Activated gamma-delta T cell (primary cell): ENCODE data around the gene UCN3.
A peak's percentile ranks its signal among the peaks of the same experiment; 100 is the strongest.

Source experiments
- DNase-seq: peaks from one replicate; lab custom pipeline; 2025; lab: John Stamatoyannopoulos, UW
- total RNA-seq, 2 donors: gene quantifications; one replicate each; lab custom pipeline; 2026; lab: John Stamatoyannopoulos, UW

Gene UCN3, protein sequence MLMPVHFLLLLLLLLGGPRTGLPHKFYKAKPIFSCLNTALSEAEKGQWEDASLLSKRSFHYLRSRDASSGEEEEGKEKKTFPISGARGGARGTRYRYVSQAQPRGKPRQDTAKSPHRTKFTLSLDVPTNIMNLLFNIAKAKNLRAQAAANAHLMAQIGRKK
- total RNA-seq, result 0 reads per million in 2 donors

GRCh38 chr10:5364890-5365338 lies at the start of gene UCN3:
UCN3 (plus strand) TSS chr10:5364966; CDS start chr10:5373721, 8,755 bp downstream.
- DNase-seq, result no peak

DNA sequence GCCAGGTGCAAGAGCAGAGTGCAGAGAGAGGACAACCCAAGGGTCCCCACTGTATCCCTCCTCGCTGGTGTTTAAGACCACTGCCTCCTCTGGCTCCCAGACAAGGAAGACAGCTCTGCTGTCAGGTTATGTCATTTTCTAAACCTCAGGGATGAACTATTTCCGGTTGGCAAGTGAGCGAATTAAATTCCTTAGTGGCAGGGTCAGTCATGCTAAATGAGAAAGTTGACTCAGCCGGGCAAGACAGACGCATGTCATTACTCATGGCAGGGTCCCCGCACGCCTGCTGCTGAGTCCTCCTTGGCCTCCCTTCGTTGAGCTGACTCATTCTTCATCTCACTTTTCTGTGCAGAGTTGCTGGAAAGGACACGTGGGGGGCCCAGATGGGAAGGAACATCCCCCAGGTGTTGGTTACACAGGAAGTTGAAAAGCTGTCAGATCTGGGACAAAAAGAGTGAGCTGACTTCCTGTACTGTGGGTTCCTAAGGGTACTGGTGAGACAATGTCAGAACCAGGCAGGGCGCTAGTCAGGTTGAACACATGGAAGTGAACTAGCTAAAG lies 47.1 kb upstream of the UCN3 start:
- DNase-seq, result peak; percentile 10

DNA sequence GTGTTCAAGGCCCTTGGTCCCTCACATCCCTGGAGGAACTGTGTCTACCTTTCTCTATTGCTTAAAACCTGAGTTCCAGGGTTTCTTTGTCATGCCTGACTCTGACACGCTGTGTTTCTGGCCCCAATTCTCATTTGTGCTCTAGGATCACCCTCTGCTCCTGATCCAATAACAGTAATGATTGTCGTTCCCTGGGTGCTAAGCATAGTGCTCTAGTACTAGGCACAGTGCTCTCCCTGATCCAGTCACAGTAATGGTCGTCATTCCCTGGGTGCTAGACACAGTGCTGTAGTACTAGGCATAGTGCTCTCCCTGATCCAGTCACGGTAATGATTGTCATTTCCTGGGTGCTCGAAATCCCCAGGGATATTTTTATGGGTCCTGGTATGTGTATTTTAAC lies 46.6 kb upstream of the UCN3 start:
- DNase-seq, result no peak

GRCh38 chr10:5319863-5320262 lies 44.9 kb upstream of the UCN3 start:
- no peak for DNase-seq

- DNase-seq, result no peak
Observed at GRCh38 chr10:5321273-5321672, 43.5 kb upstream of the UCN3 start.

DNA sequence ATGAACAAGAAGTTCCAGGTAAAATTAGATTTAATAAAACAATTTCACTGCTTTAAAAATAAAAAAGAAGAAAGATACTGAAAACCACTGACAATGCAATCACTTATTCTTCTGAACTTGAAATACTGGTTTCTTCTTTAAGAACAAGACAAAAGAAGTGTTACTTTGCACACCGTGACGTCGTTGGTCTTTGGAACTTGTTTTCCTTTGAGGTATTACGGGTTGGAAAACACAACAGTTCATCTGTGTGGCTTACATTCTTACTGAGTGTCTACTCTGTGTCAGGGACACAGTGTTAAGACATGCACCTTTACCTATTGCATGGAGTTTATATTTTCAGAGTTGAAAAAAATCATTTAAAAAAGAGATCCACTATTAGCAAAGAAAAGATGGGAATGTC lies 41.3 kb upstream of the UCN3 start:
- no peak for DNase-seq

DNA sequence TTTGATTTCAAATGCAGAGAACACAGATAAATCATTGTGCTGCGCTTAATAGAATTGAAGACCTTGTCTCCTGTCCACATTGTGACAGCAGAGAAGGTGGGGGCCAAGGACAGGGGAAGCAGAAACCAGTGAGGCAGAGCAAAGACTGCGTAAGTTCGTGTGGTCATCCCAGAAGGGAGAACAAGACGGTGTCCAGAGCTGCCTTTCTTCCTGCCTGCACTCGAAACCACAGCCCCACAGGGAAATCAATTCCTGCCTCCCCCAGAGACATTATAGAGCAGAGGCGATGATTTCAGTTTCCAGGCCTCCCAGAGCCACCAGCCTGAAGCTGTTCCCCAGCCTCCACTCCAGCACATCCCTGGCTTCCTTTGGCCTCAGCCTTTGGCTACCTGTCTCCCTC lies 39.7 kb upstream of the UCN3 start:
- DNase-seq, result no peak

- no peak for DNase-seq
Observed at GRCh38 chr10:5334196-5334880, 30.4 kb upstream of the UCN3 start.

DNA sequence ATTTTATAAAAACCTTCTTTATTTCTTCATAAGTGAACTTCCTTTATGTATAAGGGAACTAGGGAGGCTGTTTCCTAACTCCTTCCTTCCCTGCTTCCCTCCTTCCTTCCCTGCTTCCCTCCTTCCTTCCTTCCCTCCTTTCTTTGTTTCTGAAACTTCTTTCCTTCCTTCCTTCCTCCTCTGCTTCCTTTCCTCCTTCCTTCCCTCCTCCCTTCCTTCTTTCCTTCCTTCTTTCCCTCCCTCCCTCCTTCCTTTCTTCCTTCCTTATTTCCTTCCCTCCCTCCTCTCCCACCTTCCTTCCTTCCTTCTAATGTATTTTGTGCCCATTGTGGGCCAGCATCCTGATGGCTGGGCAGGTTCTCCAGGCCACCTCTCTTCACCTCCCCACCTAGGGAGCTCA lies 26.8 kb upstream of the UCN3 start:
- DNase-seq, result no peak

- DNase-seq, result no peak
Observed at GRCh38 chr10:5343092-5343491, 21.7 kb upstream of the UCN3 start.

DNA sequence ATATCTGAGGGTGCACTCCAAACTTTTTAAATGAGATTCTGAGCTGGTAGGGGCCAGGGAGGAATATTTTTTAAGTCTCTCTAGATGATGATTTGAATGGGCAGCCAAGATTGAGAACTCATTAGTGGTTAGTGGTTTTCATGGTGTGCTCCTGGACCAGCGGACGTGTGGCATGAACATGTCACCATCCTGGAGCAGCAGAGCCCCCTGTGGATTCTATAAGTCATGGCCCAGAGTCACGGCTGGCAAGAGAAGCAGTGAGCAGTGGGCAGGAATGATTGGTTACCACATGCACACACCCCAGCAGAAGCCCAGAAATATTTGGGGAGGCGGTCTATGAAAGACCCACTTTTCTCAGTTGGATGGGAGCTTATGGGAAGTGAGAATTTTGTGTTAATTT lies 21.2 kb upstream of the UCN3 start:
- no peak for DNase-seq

DNA sequence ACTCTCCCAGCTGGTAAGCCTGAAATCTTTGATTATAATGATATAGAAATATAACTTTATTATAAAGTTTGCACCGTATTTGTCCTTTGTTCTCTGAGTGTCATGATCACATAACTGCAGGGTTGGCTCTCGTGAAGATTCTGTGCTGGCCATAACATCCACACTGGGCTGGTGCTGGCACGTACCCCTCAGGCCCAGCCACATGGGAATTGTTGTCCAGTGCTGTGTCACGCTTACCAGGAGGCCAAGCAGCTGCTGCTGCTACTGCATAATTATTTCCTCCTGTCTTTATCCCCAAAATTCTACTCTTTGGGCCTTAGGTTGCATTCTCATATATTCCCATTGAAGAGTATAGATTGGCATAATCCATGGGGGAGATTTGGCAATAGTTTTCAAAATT lies 20.8 kb upstream of the UCN3 start:
- DNase-seq, result no peak

GRCh38 chr10:5344746-5345145 lies 20.0 kb upstream of the UCN3 start:
- no peak for DNase-seq

DNA sequence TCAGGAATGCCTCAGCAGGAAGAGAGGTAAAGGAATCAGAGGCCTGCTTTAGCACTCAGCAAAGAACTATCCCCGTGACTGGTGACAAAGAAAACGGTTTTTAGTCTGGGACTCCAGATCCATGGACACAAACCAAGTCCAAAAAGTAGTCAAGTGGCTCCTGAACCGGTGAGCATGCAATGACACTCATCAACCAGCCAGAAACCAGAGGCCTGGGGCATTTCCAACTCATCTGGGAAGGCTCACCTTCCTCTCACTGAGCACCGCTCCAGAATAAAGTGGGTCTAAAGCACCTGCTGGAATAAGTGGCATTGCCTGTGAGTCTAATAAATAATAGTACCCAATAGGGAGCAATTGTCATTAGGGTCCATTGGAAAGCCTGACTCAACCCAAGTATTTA lies 17.9 kb upstream of the UCN3 start:
- no peak for DNase-seq

DNA sequence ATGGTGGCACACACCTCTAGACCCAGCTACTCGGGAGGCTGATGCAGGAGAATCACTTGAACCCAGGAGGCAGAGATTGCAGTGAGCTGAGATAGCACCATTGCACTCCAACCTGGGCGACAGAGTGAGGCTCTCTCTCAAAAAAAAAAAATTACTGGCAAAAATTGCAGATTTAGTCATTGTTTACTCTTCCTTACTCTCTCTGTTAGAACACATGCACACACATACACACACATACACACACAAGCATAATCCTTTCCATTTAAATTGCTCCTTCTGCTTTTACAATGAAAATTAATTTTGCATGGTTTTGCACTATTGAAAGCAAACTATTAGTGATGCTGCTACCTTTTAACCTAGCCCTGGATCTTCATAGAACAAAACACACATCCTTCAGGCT lies 15.4 kb upstream of the UCN3 start:
- DNase-seq, result no peak

DNA sequence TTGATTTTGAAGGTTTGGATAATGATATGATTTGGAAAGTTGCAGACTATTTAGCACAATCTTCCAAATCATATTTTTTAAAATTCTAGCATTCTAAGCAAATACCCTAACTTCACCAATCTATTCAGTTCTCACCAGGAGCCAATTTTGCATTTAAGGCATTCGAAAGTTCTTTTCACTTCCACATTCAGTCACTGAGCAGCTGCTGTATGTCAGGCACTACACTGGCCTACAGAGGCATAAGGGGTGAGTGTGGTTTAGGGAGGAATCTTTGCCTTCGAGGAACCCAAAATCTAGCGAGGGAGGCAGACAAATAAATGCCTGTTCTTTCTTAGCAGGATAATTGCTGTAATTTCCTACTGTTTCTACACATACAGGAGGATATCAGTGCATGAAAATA lies 10.7 kb upstream of the UCN3 start:
- no peak for DNase-seq

DNA sequence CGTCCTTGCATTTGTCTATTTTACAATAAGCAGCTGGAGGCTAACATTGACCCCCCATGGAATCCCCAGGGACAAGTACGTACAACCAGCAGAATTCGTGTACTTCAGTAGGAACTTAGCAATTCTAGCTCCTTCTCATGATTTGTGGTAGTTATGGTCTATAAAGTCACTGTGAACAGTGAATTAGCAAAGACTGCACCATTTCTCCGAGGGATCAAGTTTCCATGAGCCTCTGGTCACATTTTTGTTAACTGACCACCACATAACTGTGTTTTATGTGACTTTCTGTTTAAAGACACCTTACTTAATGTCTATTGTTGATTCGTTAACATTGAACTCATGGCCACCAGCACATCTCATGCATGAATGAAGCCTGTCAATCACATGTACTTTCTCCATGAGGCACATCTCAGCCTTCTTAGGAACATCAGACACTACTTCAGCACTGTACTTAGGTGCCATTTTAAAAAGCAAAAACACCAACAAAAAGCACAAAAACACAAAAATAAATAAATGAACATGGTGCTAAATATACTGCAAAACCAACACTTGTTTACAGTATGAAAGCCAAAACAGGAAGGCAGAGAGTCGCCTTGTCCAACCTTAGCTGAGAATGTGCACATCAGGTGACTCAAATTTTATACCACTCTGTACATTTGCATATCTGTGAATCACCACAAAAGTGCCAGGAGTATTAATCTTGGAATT lies 9.0 kb upstream of the UCN3 start:
- DNase-seq, result no peak

DNA sequence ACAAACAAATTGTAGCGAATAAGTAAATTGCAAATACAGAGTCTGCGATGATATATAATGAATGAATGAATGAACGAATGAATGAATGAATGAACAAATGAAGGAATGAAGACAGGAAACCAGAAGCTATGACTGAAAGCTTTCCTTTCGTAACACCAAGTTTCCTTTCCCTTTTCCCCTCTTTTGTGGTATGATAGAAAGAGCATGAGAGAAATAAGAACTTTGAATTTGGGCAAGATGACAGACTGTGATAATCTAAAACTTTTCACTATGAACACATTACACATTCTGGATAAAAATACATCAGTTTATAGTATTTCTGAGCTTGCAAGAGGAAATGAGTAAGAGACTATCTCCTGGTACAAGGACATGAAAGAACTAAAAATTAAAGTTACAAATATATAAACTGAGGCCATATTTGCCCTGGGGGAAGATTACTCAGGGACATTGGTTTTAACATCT lies 8.4 kb upstream of the UCN3 start:
- no peak for DNase-seq

- DNase-seq, result no peak
Observed at GRCh38 chr10:5360318-5360915, 4.3 kb upstream of the UCN3 start.

DNA sequence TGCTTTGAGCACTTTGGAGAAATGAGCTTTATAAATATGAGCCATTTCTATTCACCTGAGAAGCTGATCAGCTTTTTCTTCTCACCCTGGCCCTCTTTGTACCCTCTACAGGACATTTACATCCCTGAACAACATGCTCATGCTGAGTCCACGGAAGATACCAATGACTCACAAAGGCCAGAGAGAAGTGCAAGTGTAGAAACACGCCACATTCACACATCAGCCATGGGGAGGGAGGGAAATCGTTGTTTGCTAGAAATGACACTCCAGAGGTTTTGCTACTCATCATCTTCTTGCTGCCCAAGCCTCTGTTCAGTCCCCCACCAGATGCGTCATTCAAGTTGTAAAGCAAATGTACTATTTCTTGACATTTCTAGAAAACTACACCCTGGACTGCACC lies 2.8 kb upstream of the UCN3 start:
- DNase-seq, result no peak

- DNase-seq, result no peak
Observed at GRCh38 chr10:5362873-5363272, 1.9 kb upstream of the UCN3 start.

GRCh38 chr10:5364374-5364773 lies 392 bp upstream of the UCN3 start:
- DNase-seq, result no peak
